Left cardiac atrium (tissue), 4 donors: ENCODE data around the gene DEPDC5. TPM values are rescaled to one million over a fixed set of nuclear protein-coding genes. Genes with fewer than 3 reads are reported as not detected.

Experiments
- ATAC-seq, 2 donors: fragments of 200-7000 bp; cut with Tn5 transposase; one replicate each; pipeline ENCODE4 v1.9.1; 2020; ENCODE audit warnings: mild to moderate bottlenecking in 2 of 2, moderate library complexity in 2 of 2
- DNase-seq: peaks from one replicate; pipeline ENCODE4 v3.0.0-alpha.2; 2020
- intact Hi-C, 2 donors: fragments of 100-400 bp; cut with DNase I; formaldehyde crosslinking; loops; one replicate each; pipeline versions ENCODE4 v1.14.1 to v1.15.1; 2022 to 2023
- total RNA-seq, 2 donors: library from RNA; stranded (reverse); fragmentation: NEBNext Ultra II Directional; extraction: Animal tissue kit (Norgen Biotek cat#: 25700); gene quantifications; one replicate each; pipeline ENCODE4 v1.2.1, GENCODE V29; 2021
- donor health status: DM: no; HTN: yes; CAD: no.
- donor health status: DM: no; HTN: yes; CAD: no; lungs with severe emphysema.
- donor health status: DM: yes; HTN: yes; CAD: no.
- donor health status: Dilated cardiomyopathy.

DEPDC5 gene
- total RNA-seq, 2 donors from 2014 or later = 12.2 to 14.7 TPM

GRCh38 chr22:31840585-31840984, 86.8 kb downstream of the DEPDC5 start:
- intact Hi-C loops = no loop called here
- no peak for ATAC-seq

GRCh38 chr22:31841078-31841827, 87.4 kb downstream of the DEPDC5 start:
- intact Hi-C loops = no loop called here
- no peak for DNase-seq
- peak in 1 of 2 donors; percentile 44 for ATAC-seq

More at GRCh38 chr22:31840585-31840984, 86.8 kb downstream of the DEPDC5 start:
- no peak for DNase-seq

- intact Hi-C loops = no loop called here
- no peak for ATAC-seq
- DNase-seq = no peak
Measured at GRCh38 chr22:31843526-31843925, 89.7 kb downstream of the DEPDC5 start.

GRCh38 chr22:31844941-31845340, 91.1 kb downstream of the DEPDC5 start:
- no peak for ATAC-seq
- intact Hi-C loops = no loop called here
- no peak for DNase-seq

GRCh38 chr22:31846161-31847115, 92.6 kb downstream of the DEPDC5 start:
- intact Hi-C loops = no loop called here
- ATAC-seq (peak in 1 of 2 donors; percentile 32), DNase-seq (no peak)

- DNase-seq = no peak
- intact Hi-C loops = no loop called here
- no peak for ATAC-seq
Measured at GRCh38 chr22:31848411-31848810, 94.6 kb downstream of the DEPDC5 start.

- ATAC-seq (no peak), DNase-seq (no peak)
- intact Hi-C loops = no loop called here
Measured at GRCh38 chr22:31850135-31850534, 96.3 kb downstream of the DEPDC5 start.

GRCh38 chr22:31852691-31853421, 99.0 kb downstream of the DEPDC5 start:
- DNase-seq = no peak
- no peak for ATAC-seq
- intact Hi-C loops = no loop called here

GRCh38 chr22:31853736-31854495, 100.1 kb downstream of the DEPDC5 start:
- intact Hi-C loops = no loop called here
- ATAC-seq (no peak), DNase-seq (no peak)

GRCh38 chr22:31857247-31857646, 103.4 kb downstream of the DEPDC5 start:
- DNase-seq (no peak), ATAC-seq (peak in 1 of 2 donors; percentile 30)
- intact Hi-C loops = no loop called here

GRCh38 chr22:31861226-31861840, 107.5 kb downstream of the DEPDC5 start:
- intact Hi-C loops = no loop called here

GRCh38 chr22:31866918-31867317, 113.1 kb downstream of the DEPDC5 start:
- intact Hi-C loops = no loop called here
- ATAC-seq = no peak
- DNase-seq = no peak

More at GRCh38 chr22:31861226-31861840, 107.5 kb downstream of the DEPDC5 start:
- DNase-seq = no peak
- no peak for ATAC-seq

GRCh38 chr22:31867386-31868153, 113.8 kb downstream of the DEPDC5 start:
- intact Hi-C loops = no loop called here
- DNase-seq (no peak), ATAC-seq (no peak)

- intact Hi-C loops = no loop called here
- no peak for DNase-seq
Measured at GRCh38 chr22:31869739-31870138, 115.9 kb downstream of the DEPDC5 start.

GRCh38 chr22:31870890-31871289, 117.1 kb downstream of the DEPDC5 start:
- DNase-seq (no peak), ATAC-seq (peak in 1 of 2 donors; percentile 15)
- intact Hi-C loops = no loop called here

More at GRCh38 chr22:31869739-31870138, 115.9 kb downstream of the DEPDC5 start:
- no peak for ATAC-seq

- ATAC-seq = no peak
- no peak for DNase-seq
- intact Hi-C loops = no loop called here
Measured at GRCh38 chr22:31871480-31871879, 117.7 kb downstream of the DEPDC5 start.

GRCh38 chr22:31872209-31872608, 118.4 kb downstream of the DEPDC5 start:
- intact Hi-C loops = no loop called here
- DNase-seq = no peak
- no peak for ATAC-seq

GRCh38 chr22:31874821-31875220, 121.0 kb downstream of the DEPDC5 start:
- intact Hi-C loops = no loop called here
- DNase-seq = no peak
- ATAC-seq = no peak
